GM21786 (cell line): Measurements from ENCODE around the gene PYGB.

Experiments
- ATAC-seq: cut with Tn5 transposase; IDR thresholded peaks from one replicate; pipeline ENCODE4 v1.9.1; 2021; ENCODE audit not compliant: unreplicated experiment

The PYGB gene

GRCh38 chr20:25269057-25269832 is 21.4 kb downstream of the PYGB start:
- ATAC-seq = no peak

- ATAC-seq = no peak
These were observed 21.9 kb downstream of the PYGB start for GRCh38 chr20:25269833-25270170.

GRCh38 chr20:25270829-25271251 is 23.0 kb downstream of the PYGB start:
- no peak for ATAC-seq

GRCh38 chr20:25271486-25272222 is 23.8 kb downstream of the PYGB start:
- ATAC-seq = no peak

GRCh38 chr20:25272223-25273000 is 24.5 kb downstream of the PYGB start:
- no peak for ATAC-seq

GRCh38 chr20:25273046-25273445 is 25.2 kb downstream of the PYGB start:
- ATAC-seq = no peak

- no peak for ATAC-seq
These were observed 25.9 kb downstream of the PYGB start for GRCh38 chr20:25273541-25274358.

GRCh38 chr20:25274481-25274880 is 26.6 kb downstream of the PYGB start:
- no peak for ATAC-seq

- ATAC-seq = no peak
These were observed 27.3 kb downstream of the PYGB start for GRCh38 chr20:25274891-25275812.

- ATAC-seq = no peak
These were observed 28.1 kb downstream of the PYGB start for GRCh38 chr20:25275813-25276532.

- ATAC-seq = no peak
These were observed 28.7 kb downstream of the PYGB start for GRCh38 chr20:25276533-25277050.

GRCh38 chr20:25277051-25277801 is 29.3 kb downstream of the PYGB start:
- no peak for ATAC-seq

GRCh38 chr20:25277941-25278521 is 30.1 kb downstream of the PYGB start:
- no peak for ATAC-seq

GRCh38 chr20:25278636-25279361 is 30.9 kb downstream of the PYGB start:
- ATAC-seq = no peak

- no peak for ATAC-seq
These were observed 31.5 kb downstream of the PYGB start for GRCh38 chr20:25279403-25279802.

GRCh38 chr20:25280051-25280573 is 32.2 kb downstream of the PYGB start:
- no peak for ATAC-seq
